Mammary epithelial cell (primary cell): ENCODE measurements around the gene COCH.

Experiments
- EZH2 ChIP-seq: IDR thresholded peaks from 2 replicates; pipeline ENCODE4 v1.6.1; 2012; ENCODE audit warnings: low read length, inconsistent platforms, borderline replicate concordance
- TF ChIP-seq, protein P1 (sequence below), 2 donors: IDR thresholded peaks in 1 of 2; conservative IDR thresholded peaks in 1 of 2; 2 replicates each; pipeline ENCODE4 v1.5.1; 2011 to 2012; ENCODE audit warnings: inconsistent platforms in 2 of 2, low read length in 2 of 2, mild to moderate bottlenecking in 2 of 2, control low read depth in 1 of 2, low read depth in 1 of 2; ENCODE audit not compliant: insufficient read depth in 1 of 2; ENCODE audit errors: extremely low read depth in 1 of 2

DNA sequence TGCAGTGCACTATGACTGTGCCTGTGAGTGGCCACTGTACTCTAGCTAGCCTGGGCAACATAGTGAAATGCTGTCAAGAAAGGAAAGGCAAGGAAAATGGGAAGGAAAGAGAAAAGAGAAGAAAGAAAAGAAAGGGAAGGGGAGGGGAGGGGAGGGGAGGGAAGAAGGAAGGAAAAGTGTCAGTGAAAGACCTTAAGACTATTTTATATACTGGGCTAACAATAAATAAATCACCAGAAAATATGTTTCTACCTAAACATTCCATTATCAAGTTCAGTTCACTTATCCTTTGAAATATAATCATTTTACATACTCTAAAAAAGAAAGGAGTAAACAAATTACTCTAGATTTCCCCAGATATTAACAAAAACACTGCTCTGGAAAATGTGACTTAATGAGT is 22.1 kb downstream of the COCH start:
- TF ChIP-seq, protein P1, sequence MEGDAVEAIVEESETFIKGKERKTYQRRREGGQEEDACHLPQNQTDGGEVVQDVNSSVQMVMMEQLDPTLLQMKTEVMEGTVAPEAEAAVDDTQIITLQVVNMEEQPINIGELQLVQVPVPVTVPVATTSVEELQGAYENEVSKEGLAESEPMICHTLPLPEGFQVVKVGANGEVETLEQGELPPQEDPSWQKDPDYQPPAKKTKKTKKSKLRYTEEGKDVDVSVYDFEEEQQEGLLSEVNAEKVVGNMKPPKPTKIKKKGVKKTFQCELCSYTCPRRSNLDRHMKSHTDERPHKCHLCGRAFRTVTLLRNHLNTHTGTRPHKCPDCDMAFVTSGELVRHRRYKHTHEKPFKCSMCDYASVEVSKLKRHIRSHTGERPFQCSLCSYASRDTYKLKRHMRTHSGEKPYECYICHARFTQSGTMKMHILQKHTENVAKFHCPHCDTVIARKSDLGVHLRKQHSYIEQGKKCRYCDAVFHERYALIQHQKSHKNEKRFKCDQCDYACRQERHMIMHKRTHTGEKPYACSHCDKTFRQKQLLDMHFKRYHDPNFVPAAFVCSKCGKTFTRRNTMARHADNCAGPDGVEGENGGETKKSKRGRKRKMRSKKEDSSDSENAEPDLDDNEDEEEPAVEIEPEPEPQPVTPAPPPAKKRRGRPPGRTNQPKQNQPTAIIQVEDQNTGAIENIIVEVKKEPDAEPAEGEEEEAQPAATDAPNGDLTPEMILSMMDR (conservative IDR thresholded peaks at IDR 0.05 in 1 of 2, IDR thresholded peaks at IDR 0.05 in 1 of 2; ENCODE audit: extremely low read depth in 1 of 2, insufficient read depth in 1 of 2, low read depth in 1 of 2, low read length in 2 of 2) = no peak
- TF ChIP-seq EZH2 = no peak
